Stimulated activated CD4-positive, alpha-beta T cell treated with anti-CD3 and anti-CD28 coated beads, TNF-alpha, amount 100 ng/mL, for 24 hours (primary cell): ENCODE results near the gene SLC47A2.

ENCODE experiments used
- DNase-seq, 3 experiments: peaks; one replicate each; pipeline ENCODE4 v3.0.0-alpha.2; 2020; ENCODE audit warnings: low read depth in 3 of 3

The SLC47A2 gene

DNA sequence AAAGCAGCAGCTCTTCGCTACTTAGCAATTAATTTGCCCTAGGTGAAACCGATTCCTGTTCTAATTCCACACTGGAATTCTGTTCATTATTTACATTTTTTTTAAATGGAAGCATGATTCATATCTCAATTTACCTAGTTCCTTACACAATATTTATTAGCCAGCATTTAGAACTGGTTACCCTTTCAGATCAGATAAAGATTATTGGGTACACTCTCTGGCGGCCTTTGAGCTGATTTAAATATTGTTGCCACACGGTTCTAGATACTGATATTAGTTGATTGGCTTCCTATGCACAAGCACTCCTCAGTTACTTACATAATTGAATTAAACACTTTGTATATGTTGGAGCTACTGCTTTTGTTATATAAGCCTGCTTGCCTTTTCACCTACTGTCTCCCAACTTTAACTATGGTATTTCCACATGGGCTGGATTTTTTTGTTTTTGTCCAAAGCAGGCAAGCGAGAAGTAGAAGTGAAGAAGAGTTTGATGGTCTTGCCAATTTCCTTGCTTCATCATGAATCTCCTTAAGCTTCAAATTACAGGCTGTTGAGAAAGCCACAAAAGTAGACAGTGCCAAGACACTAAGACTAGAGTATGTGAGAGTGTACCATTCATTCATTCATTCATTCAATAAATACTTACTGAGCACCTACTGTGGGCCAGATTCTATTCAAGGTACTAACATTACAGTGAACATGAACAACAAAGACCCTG lies 71.7 kb downstream of the SLC47A2 start:
- no peak for DNase-seq

DNA sequence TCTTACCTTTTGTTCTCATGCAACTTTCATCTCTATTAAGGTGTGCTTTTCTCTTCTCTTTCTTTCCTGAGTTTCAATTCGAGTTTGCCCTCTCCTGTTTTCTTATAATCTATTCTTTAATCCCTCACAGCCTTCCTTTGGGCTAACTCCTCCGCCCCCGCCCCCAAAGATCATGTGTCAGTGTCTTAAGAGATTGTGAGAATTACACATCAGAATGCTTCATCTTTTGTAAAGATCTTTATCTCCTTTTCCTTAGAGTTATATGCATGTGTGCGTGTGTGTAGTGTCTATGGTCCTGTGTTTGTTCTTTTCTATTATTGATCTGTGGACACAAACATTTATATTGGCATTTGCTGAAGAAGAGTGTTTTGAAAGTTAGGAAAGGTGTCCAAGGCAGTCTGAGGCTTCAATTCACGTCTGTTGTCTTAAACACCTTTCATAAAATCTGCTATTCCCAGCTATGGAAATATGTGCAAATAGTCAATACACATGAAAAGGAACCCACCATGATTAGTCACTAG lies 74.0 kb downstream of the SLC47A2 start:
- no peak for DNase-seq

DNA sequence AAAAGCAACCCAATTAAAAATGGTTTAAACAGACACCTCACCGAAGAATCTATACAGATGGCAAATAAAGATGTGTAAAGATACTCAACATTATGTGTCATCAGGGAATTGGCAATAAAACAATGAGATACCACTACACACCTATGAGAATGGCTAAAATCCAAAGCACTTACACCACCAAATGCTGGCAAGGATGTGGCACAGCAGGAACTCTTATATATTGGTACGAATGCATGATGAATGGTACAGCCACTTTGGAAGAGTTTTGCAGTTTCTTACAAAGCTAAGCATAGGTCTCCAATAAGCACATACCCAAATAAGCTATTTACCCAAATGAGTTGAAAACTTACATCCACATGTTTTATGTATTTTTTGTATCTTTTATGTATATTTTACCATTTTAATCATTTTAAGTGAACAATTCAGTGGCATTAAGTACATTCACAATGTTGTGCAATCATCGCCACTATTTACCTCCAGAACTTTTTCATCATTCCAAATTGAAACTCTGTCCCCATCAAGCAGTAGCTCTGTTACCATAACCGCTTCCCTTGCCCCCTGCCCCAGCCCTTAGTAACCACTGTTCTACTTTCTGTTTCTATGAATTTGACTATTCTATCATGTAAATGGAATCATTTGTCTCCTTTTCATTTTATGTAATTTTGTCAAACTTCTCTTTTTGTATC lies 74.6 kb downstream of the SLC47A2 start:
- no peak for DNase-seq

DNA sequence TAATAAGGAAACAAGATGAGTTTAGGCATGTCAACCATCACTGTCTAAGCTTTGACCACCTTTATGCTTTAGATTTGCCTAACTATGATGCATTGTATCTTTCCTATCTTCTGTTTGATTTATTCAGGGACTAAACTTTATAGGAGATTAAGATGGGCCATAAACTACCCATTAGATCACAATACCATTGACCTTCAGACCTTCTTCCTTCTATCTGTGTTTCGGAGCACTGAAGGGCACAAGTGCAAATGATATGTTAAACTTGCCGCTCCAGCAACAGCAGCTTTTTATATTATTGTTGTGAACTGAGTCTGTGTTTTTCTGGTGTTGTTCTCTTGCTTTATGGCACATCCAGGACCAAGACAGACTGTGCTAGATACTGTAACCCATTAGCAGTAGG lies 84.5 kb downstream of the SLC47A2 start:
- no peak for DNase-seq

DNA sequence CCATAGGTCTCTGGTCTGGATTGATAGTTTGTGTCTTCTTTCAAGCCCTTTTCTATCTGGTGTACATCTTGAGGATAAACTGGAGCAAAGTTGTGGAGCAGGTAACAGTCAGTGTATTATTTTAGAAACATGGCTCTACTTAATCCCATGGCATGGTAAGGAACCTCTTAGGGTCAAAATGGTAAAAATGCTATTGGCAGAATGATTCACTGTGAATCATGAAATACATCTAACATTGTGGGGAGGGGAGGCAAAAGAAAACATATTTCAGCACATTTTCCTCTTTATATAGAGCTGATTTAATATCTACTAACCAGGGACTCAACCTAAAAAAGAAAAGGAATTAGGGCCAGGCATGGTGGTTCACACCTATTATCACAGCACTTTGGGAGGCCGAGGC lies 85.7 kb downstream of the SLC47A2 start:
- no peak for DNase-seq

DNA sequence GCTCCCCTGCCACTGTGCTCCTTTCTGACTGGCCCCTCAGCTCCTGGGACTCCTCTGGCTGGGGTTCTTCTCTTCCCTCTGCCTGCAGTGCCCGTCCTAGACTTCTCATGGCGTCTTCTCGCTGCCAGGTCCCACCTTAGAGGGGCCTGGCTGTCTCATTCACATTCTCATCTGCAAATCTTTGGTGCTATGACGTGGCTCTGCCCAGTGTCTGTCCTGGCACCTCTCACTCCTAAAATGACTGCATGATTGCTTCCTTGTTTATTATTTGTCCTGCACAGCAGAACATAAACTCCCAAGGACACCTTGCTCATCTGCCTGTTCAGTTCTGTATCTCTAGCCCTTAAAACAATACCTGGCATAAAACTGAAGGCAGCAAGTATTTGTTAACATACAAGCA lies 86.3 kb downstream of the SLC47A2 start:
- DNase-seq = no peak

DNA sequence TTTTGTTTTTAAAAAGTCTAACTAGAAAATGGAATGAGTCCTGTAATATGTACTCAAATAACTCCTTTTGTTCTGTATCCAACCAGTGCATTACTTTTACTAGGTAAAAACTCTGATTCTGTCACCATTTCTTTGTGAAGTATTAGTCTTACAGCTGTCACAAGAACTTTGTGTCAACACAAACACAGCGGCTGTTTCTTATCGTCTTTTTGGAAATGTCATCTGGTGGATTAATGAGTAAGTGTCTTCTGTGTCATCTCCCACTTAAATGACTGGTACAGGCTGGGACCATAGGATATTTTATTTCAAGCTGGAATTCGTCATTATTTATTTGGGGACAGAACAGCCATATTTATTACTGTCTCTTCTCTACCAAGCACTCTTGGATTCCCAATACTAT lies 86.9 kb downstream of the SLC47A2 start:
- DNase-seq = no peak
